HG03039 (cell line): ENCODE data around the gene LIN52.

Source experiments
- ATAC-seq: cut with Tn5 transposase; IDR thresholded peaks from one replicate; pipeline ENCODE4 v1.9.1; 2021; ENCODE audit warnings: mild to moderate bottlenecking, moderate library complexity; ENCODE audit not compliant: unreplicated experiment

The LIN52 gene

GRCh38 chr14:74084277-74085046 lies at the start of gene LIN52, which contains the start of gene ALDH6A1:
LIN52 (plus strand) TSS chr14:74084956; CDS start chr14:74084975, 19 bp downstream.
ALDH6A1 (minus strand) TSS chr14:74084453; CDS start chr14:74084394, 59 bp downstream.
- peak; percentile 86 for ATAC-seq

GRCh38 chr14:74035556-74035955 lies 49.2 kb upstream of the LIN52 start:
- no peak for ATAC-seq

GRCh38 chr14:74038020-74038859 lies 46.5 kb upstream of the LIN52 start:
- no peak for ATAC-seq

- no peak for ATAC-seq
These were observed 42.5 kb upstream of the LIN52 start for GRCh38 chr14:74042296-74042695.

- no peak for ATAC-seq
These were observed 39.2 kb upstream of the LIN52 start for GRCh38 chr14:74045522-74045921.

- no peak for ATAC-seq
These were observed 36.5 kb upstream of the LIN52 start for GRCh38 chr14:74048281-74048680.

- no peak for ATAC-seq
These were observed 34.8 kb upstream of the LIN52 start for GRCh38 chr14:74049876-74050495.

GRCh38 chr14:74062809-74063150 lies 22.0 kb upstream of the LIN52 start:
- no peak for ATAC-seq

- ATAC-seq: no peak
These were observed 20.3 kb upstream of the LIN52 start for GRCh38 chr14:74064426-74064825.

- no peak for ATAC-seq
These were observed 19.9 kb upstream of the LIN52 start for GRCh38 chr14:74064883-74065282.

- ATAC-seq: no peak
These were observed 18.8 kb upstream of the LIN52 start for GRCh38 chr14:74065746-74066575.

GRCh38 chr14:74077401-74077800 lies 7.4 kb upstream of the LIN52 start:
- ATAC-seq: no peak

GRCh38 chr14:74080820-74081460 lies 3.8 kb upstream of the LIN52 start:
- no peak for ATAC-seq

GRCh38 chr14:74081491-74081890 lies 3.3 kb upstream of the LIN52 start:
- no peak for ATAC-seq

- no peak for ATAC-seq
These were observed 1.6 kb upstream of the LIN52 start for GRCh38 chr14:74083161-74083560.

GRCh38 chr14:74083784-74084276 lies 926 bp upstream of the LIN52 start:
- ATAC-seq: peak; percentile 8

GRCh38 chr14:74085047-74085637 lies 386 bp downstream of the LIN52 start:
- peak; percentile 8 for ATAC-seq

GRCh38 chr14:74085828-74086227 lies 1.1 kb downstream of the LIN52 start:
- ATAC-seq: no peak

GRCh38 chr14:74089251-74090020 lies 4.7 kb downstream of the LIN52 start:
- ATAC-seq: no peak
